ENCODE data around the gene FAP. TPM values are rescaled to one million over a fixed set of nuclear protein-coding genes. Genes with fewer than 3 reads are reported as not detected.

Gene FAP
- total RNA-seq, 1 donor from 2014 or later: not detected

DNA sequence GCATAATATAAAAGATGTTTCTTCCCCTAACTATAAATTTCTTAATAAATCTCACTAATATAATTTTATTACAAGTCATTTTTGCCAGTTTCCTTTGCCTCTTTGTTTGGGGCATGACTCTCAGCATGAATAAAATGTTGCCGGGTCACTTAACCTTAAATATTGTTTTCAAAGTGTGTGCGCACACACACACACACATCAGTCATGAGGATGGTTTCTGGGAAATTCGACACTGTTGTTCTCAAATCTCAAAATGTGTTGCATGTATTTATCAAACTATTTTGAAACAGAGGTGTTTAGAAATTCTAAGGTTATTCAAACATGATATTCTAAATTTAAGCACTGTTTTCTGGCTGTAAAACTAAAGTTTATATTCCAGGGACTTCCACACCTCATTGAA, 31.5 kb downstream of the FAP start:
- H3K27ac ChIP-seq: no peak overlapping the region
- H3K4me1 Mint-ChIP-seq: no peaks in the 10 kb centered on the region
- H3K36me3 ChIP-seq: no peaks in the 10 kb centered on the region
- no peak overlapping the region for H3K4me3 Mint-ChIP-seq
- no peaks in the 10 kb centered on the region for H3K9me3 Mint-ChIP-seq
- H3K4me1 ChIP-seq: no peaks in the 10 kb centered on the region
- no peaks in the 10 kb centered on the region for H4K20me1 ChIP-seq (ENCODE audit: low read depth)
- H3K27ac Mint-ChIP-seq: no peak overlapping the region
- no peaks in the 10 kb centered on the region for H3K9me3 ChIP-seq (ENCODE audit: low read depth)
- DNase-seq (ENCODE audit: low spot score): no peak
- no peak overlapping the region for H3K9ac ChIP-seq
- H3K4me2 ChIP-seq: no peak overlapping the region
- no peaks in the 10 kb centered on the region for H3F3A ChIP-seq (ENCODE audit: low read depth)
- H3K79me2 ChIP-seq (ENCODE audit: low read depth): no peaks in the 10 kb centered on the region
- no peak overlapping the region for H3K4me3 ChIP-seq
- H3K27me3 ChIP-seq: no peaks in the 10 kb centered on the region
- H3K36me3 Mint-ChIP-seq: no peaks in the 10 kb centered on the region
- no peaks in the 10 kb centered on the region for H3K27me3 Mint-ChIP-seq (ENCODE audit: insufficient read depth, low read depth)
- TF ChIP-seq, protein P1, sequence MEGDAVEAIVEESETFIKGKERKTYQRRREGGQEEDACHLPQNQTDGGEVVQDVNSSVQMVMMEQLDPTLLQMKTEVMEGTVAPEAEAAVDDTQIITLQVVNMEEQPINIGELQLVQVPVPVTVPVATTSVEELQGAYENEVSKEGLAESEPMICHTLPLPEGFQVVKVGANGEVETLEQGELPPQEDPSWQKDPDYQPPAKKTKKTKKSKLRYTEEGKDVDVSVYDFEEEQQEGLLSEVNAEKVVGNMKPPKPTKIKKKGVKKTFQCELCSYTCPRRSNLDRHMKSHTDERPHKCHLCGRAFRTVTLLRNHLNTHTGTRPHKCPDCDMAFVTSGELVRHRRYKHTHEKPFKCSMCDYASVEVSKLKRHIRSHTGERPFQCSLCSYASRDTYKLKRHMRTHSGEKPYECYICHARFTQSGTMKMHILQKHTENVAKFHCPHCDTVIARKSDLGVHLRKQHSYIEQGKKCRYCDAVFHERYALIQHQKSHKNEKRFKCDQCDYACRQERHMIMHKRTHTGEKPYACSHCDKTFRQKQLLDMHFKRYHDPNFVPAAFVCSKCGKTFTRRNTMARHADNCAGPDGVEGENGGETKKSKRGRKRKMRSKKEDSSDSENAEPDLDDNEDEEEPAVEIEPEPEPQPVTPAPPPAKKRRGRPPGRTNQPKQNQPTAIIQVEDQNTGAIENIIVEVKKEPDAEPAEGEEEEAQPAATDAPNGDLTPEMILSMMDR (IDR thresholded peaks at IDR 0.05): no peak
- TF ChIP-seq EZH2 (IDR thresholded peaks at IDR 0.05) (no peak), EZH2phosphoT487 (IDR thresholded peaks at IDR 0.05) (no peak)
- no peak overlapping the region for H2AFZ ChIP-seq (replicated peaks)

DNA sequence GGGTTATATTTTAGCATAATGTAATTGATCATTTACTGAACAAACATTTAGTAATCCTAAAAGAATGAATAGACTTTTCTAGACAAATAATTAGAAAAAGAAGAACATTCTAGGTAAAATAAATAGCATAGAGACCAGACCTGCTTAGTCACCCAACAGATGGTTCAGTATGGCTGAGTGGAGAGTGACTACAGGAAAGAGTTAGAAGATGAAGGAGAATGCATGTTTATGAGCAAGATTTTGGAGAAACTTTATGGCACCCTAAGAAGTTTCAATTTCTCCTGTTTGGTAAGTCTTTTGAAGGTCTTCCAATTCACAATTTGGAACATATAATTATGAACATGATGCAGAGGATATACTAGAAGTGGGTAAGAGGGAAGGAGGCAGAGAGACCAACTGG, 32.9 kb downstream of the FAP start:
- no peak overlapping the region for H3K27ac ChIP-seq
- H3K36me3 ChIP-seq: no peaks in the 10 kb centered on the region
- H3K9me3 ChIP-seq (ENCODE audit: low read depth): no peaks in the 10 kb centered on the region
- no peak overlapping the region for H3K4me2 ChIP-seq
- Mint-ChIP-seq H3K9me3 (no peaks in the 10 kb centered on the region), H3K4me1 (no peaks in the 10 kb centered on the region), H3K4me3 (no peak overlapping the region), H3K27me3 (ENCODE audit: insufficient read depth, low read depth) (no peaks in the 10 kb centered on the region), H3K36me3 (no peaks in the 10 kb centered on the region), H3K27ac (no peak overlapping the region)
- TF ChIP-seq EZH2 (IDR thresholded peaks at IDR 0.05) (no peak), EZH2phosphoT487 (IDR thresholded peaks at IDR 0.05) (no peak)
- TF ChIP-seq, protein P1 (IDR thresholded peaks at IDR 0.05): no peak
- DNase-seq (ENCODE audit: low spot score): no peak
- no peaks in the 10 kb centered on the region for H3K27me3 ChIP-seq
- no peaks in the 10 kb centered on the region for H3K4me1 ChIP-seq
- no peaks in the 10 kb centered on the region for H4K20me1 ChIP-seq (ENCODE audit: low read depth)
- H3K4me3 ChIP-seq: no peak overlapping the region
- no peak overlapping the region for H2AFZ ChIP-seq (replicated peaks)
- H3K9ac ChIP-seq: no peak overlapping the region
- no peaks in the 10 kb centered on the region for H3K79me2 ChIP-seq (ENCODE audit: low read depth)
- H3F3A ChIP-seq (ENCODE audit: low read depth): no peaks in the 10 kb centered on the region

DNA sequence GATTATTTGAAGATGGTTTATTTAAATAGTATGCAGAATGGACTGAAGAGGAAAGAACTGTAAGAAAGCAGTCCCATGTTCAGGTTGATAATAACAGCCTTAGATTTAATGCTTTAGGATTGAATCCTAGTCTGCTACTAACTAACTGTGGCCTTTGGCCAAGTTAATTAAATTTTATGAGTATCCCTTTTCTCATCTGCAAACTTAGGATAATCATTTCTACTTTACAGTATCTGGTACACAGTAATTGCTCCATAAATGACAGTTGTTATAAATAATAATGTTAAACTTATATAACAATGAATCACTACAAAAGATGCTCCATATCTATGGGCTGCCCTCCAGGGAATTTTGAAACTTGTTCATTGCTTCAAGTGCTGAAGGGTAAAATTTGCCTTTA, 41.0 kb downstream of the FAP start:
- TF ChIP-seq, protein P1 (IDR thresholded peaks at IDR 0.05): no peak
- TF ChIP-seq EZH2 (IDR thresholded peaks at IDR 0.05): no peak
- TF ChIP-seq EZH2phosphoT487 (IDR thresholded peaks at IDR 0.05): no peak
- Mint-ChIP-seq H3K27ac (no peak overlapping the region), H3K4me1 (no peaks in the 10 kb centered on the region), H3K9me3 (no peaks in the 10 kb centered on the region), H3K36me3 (no peaks in the 10 kb centered on the region), H3K4me3 (no peak overlapping the region), H3K27me3 (ENCODE audit: insufficient read depth, low read depth) (no peaks in the 10 kb centered on the region)
- Histone ChIP-seq H3K4me2 (no peak overlapping the region), H2AFZ (replicated peaks) (no peak overlapping the region), H3K79me2 (ENCODE audit: low read depth) (no peaks in the 10 kb centered on the region), H3K36me3 (no peaks in the 10 kb centered on the region), H3K9me3 (ENCODE audit: low read depth) (no peaks in the 10 kb centered on the region), H3K27me3 (no peaks in the 10 kb centered on the region), H3K27ac (no peak overlapping the region), H4K20me1 (ENCODE audit: low read depth) (no peaks in the 10 kb centered on the region), H3K9ac (no peak overlapping the region), H3K4me3 (no peak overlapping the region), H3K4me1 (no peaks in the 10 kb centered on the region), H3F3A (ENCODE audit: low read depth) (no peaks in the 10 kb centered on the region)
- DNase-seq (ENCODE audit: low spot score): no peak

Measured in neural progenitor cell (in vitro differentiated cells).